HepG2 (cell line): ENCODE measurements around the gene POU2AF3. TPM values are rescaled to one million over a fixed set of nuclear protein-coding genes. Genes with fewer than 3 reads are reported as not detected.

ENCODE experiments used
- ATAC-seq: fragments of 200-7000 bp; cut with Tn5 transposase; 3 replicates; pipeline ENCODE4 v1.9.1; 2020; ENCODE audit warnings: mild to moderate bottlenecking, moderate library complexity
- BruUV-seq: library from RNA; stranded (reverse); fragments of 400-500 nt; replicated peaks from 2 replicates; lab custom pipeline; 2021; lab: Mats Ljungman, UMichigan
- CTCF ChIA-PET: fragments of 300-600 bp; formaldehyde crosslinking; extraction: SDS; loops from one replicate; lab custom pipeline; 2021; ENCODE audit warnings: low total read pairs, inconsistent platforms, low intra/inter-chr PET ratio; lab: Yijun Ruan, JAX
- POLR2A ChIA-PET: fragments of 350-600 bp; sonication (Branson Sonifier 250); formaldehyde crosslinking; loops from one replicate; lab custom pipeline; 2020; ENCODE audit warnings: antibody characterized with exemption, inconsistent platforms; lab: Yijun Ruan, JAX
- DNase-seq: peaks from one replicate; pipeline ENCODE4 v3.0.0-alpha.2; 2015; ENCODE audit warnings: low spot score
- FAIRE-seq: peaks from 3 replicates; lab custom pipeline; 2011; peaks lifted over from hg19 to GRCh38; lab: Jason Lieb, UNC
- H2AFZ ChIP-seq: one replicate; pipeline ENCODE4 v1.6.1; 2011; ENCODE audit warnings: low read length, inconsistent platforms
- H3K27ac ChIP-seq: fragments of 300-600 bp; 3 replicates; pipeline ENCODE4 v1.8.0; 2011; ENCODE audit warnings: mixed run types, mild to moderate bottlenecking, mixed read lengths, low read length, inconsistent platforms; ENCODE audit not compliant: insufficient read depth; ENCODE audit errors: extremely low read length
- H3K27me3 ChIP-seq, 2 experiments: fragments of 200-600 bp in 1 of 2; 2 replicates in 1 of 2; 3 replicates in 1 of 2; pipeline versions ENCODE4 v1.6.0 to v1.8.0; 2011; ENCODE audit warnings: low read length in 2 of 2, mild to moderate bottlenecking in 2 of 2, moderate library complexity in 2 of 2, inconsistent platforms in 1 of 2; ENCODE audit not compliant: insufficient read depth in 2 of 2, control insufficient read depth in 1 of 2
- H3K36me3 ChIP-seq, 2 experiments: fragments of 200-600 bp in 1 of 2; replicated peaks in 1 of 2; 2 replicates in 1 of 2; 3 replicates in 1 of 2; pipeline versions ENCODE4 v1.5.1 to v1.8.0; 2011; ENCODE audit warnings: low read length in 2 of 2, inconsistent platforms in 1 of 2; ENCODE audit not compliant: insufficient read depth in 2 of 2, control insufficient read depth in 1 of 2
- H3K4me1 ChIP-seq: 2 replicates; pipeline ENCODE4 v1.5.1; 2012; ENCODE audit warnings: low read length, inconsistent platforms; ENCODE audit not compliant: insufficient read depth
- H3K4me2 ChIP-seq: 2 replicates; pipeline ENCODE4 v1.6.0; 2011; ENCODE audit warnings: low read depth, low read length, inconsistent platforms
- H3K4me3 ChIP-seq, 3 experiments: fragments of 200-600 bp in 1 of 3; sonication (generic), shearing (Covaris generic) in 1 of 3; replicated peaks in 1 of 3; 2 replicates each; pipeline ENCODE4 v1.5.1; 2011 to 2016; ENCODE audit warnings: low read length in 3 of 3, inconsistent platforms in 2 of 3, low read depth in 2 of 3, mild to moderate bottlenecking in 2 of 3, control low read depth in 1 of 3, mixed read lengths in 1 of 3; ENCODE audit not compliant: insufficient read depth in 1 of 3
- H3K79me2 ChIP-seq: one replicate; pipeline ENCODE4 v1.6.1; 2011; ENCODE audit warnings: low read length, inconsistent platforms; ENCODE audit not compliant: insufficient read depth
- H3K9ac ChIP-seq: 2 replicates; pipeline ENCODE4 v1.6.0; 2011; ENCODE audit warnings: mild to moderate bottlenecking, low read depth, low read length, inconsistent platforms; ENCODE audit not compliant: insufficient read depth
- H3K9me3 ChIP-seq: 2 replicates; pipeline ENCODE4 v1.5.1; 2012; ENCODE audit warnings: mild to moderate bottlenecking, low read length
- H4K20me1 ChIP-seq: 2 replicates; pipeline ENCODE4 v1.6.0; 2011; ENCODE audit warnings: inconsistent platforms, mild to moderate bottlenecking, low read length, moderate library complexity; ENCODE audit not compliant: insufficient read depth
- NFKBIZ ChIP-seq: IDR thresholded peaks from 2 replicates; pipeline ENCODE4 v1.6.1; 2018; ENCODE audit warnings: missing genetic modification reagents, missing compliant biosample characterization
- TIGD3 ChIP-seq: sonication (generic); formaldehyde crosslinking; IDR thresholded peaks from 2 replicates; pipeline ENCODE4 v1.5.1; 2020; ENCODE audit warnings: mild to moderate bottlenecking, missing genetic modification reagents, borderline replicate concordance
- ZKSCAN8 ChIP-seq: IDR thresholded peaks from 2 replicates; pipeline ENCODE4 v1.6.1; 2016; ENCODE audit warnings: borderline replicate concordance, missing genetic modification reagents, missing compliant biosample characterization
- ZNF121 ChIP-seq: sonication (generic); formaldehyde crosslinking; IDR thresholded peaks from 2 replicates; pipeline ENCODE4 v1.5.0; 2020; ENCODE audit warnings: mild to moderate bottlenecking, missing genetic modification reagents
- ZNF672 ChIP-seq: sonication (generic); formaldehyde crosslinking; IDR thresholded peaks from 2 replicates; pipeline ENCODE4 v1.8.1; 2022; ENCODE audit warnings: missing genetic modification reagents
- ZSCAN5A ChIP-seq: sonication (generic); formaldehyde crosslinking; IDR thresholded peaks from 2 replicates; pipeline ENCODE4 v1.8.0; 2022; ENCODE audit warnings: mild to moderate bottlenecking, missing genetic modification reagents, borderline replicate concordance
- WGBS: methylation state at CpG from one replicate; pipeline ENCODE4 v1.1.6; 2017; ENCODE audit warnings: low lambda C conversion rate; 5-methylcytosine and 5-hydroxymethylcytosine counted together
- in situ Hi-C: cut with HindIII; loops from 2 replicates; pipeline ENCODE4 v1.10.0; 2017; ENCODE audit warnings: low pct_unique_long_range_greater_than_20kb; ENCODE audit not compliant: extremely low pct_ligation_motif_present
- intact Hi-C: fragments of 100-400 bp; cut with micrococcal nuclease; formaldehyde crosslinking; loops from one replicate; pipeline ENCODE4 v1.10.0; 2022; ENCODE audit not compliant: unreplicated experiment
- polyA plus RNA-seq, 8 experiments: library from polyadenylated mRNA; depleted of rRNA in 3 of 8; stranded (reverse) in 7 of 8; unstranded in 1 of 8; fragments of >200 nt; fragmentation: Illumina TruSeq in 4 of 8; extraction: Trizol in 4 of 8; gene quantifications; 2 replicates each; pipeline versions ENCODE4 v1.2.1 to v1.2.3, GENCODE V29; 2011 to 2016; ENCODE audit warnings: low read depth in 4 of 8, missing spikeins in 1 of 8, mixed read lengths in 1 of 8; ENCODE audit not compliant: insufficient read depth in 1 of 8
- total RNA-seq, 5 experiments: library from RNA; depleted of rRNA; stranded (reverse); fragments of >200 nt; fragmentation: Illumina TruSeq; extraction: Trizol; gene quantifications; 2 replicates each; pipeline ENCODE4 v1.2.3, GENCODE V29; 2016; ENCODE audit warnings: low read depth in 1 of 5
- TF ChIP-seq, protein P1 (sequence below): sonication (generic); formaldehyde crosslinking; IDR thresholded peaks from 2 replicates; pipeline ENCODE4 v1.4.0; 2020; ENCODE audit warnings: missing genetic modification reagents, borderline replicate concordance
- TF ChIP-seq, protein P2 (sequence below): sonication (generic); formaldehyde crosslinking; IDR thresholded peaks from 2 replicates; pipeline ENCODE4 v1.4.0; 2020; ENCODE audit warnings: missing genetic modification reagents

POU2AF3 gene
- total and polyA plus RNA-seq, 2 of the 13 experiments (the other 11 are each of a cell fraction or from before 2014, with no cell fraction given): 7.8 to 71.2 TPM

DNA sequence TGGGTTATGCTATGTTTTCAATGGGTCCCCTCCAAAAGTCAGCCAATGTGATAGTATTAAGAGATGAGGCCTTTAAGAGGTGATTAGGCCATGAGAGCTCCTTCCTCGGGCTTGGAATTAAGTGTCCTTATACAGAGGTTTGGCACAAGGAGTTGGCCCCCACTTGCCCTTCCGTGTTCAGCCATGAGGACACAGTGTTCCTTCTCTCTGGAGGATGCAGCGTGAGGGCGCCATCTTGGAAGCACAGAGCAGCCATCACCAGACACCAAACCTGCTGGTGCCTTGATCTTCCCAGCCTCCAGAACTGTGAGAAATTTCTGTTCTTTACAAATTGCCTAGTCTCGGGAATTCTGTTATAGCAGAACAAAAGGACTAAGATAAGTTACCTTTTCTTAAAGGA, 26.9 kb downstream of the POU2AF3 start:
- H3K79me2 ChIP-seq: no peaks in the 10 kb centered on the region
- no peak overlapping the region for H3K4me3 ChIP-seq
- no peaks in the 10 kb centered on the region for H3K9me3 ChIP-seq
- intact Hi-C loops: no loop called here
- H3K9ac ChIP-seq: no peak overlapping the region
- H2AFZ ChIP-seq: no peak overlapping the region
- CTCF ChIA-PET: no interaction called here
- in situ Hi-C loops: no loop called here
- no peak for FAIRE-seq
- H3K4me1 ChIP-seq: peaks cover 65% of the 10 kb centered on the region
- H4K20me1 ChIP-seq: no peaks in the 10 kb centered on the region
- no peak overlapping the region for H3K27ac ChIP-seq
- no peaks in the 10 kb centered on the region for H3K27me3 ChIP-seq
- H3K36me3 ChIP-seq: no peaks in the 10 kb centered on the region
- BruUV-seq: no TSS peak
- no peak overlapping the region for H3K4me2 ChIP-seq
- ATAC-seq: no peak
- no peak for DNase-seq
- TF ChIP-seq, protein P1, sequence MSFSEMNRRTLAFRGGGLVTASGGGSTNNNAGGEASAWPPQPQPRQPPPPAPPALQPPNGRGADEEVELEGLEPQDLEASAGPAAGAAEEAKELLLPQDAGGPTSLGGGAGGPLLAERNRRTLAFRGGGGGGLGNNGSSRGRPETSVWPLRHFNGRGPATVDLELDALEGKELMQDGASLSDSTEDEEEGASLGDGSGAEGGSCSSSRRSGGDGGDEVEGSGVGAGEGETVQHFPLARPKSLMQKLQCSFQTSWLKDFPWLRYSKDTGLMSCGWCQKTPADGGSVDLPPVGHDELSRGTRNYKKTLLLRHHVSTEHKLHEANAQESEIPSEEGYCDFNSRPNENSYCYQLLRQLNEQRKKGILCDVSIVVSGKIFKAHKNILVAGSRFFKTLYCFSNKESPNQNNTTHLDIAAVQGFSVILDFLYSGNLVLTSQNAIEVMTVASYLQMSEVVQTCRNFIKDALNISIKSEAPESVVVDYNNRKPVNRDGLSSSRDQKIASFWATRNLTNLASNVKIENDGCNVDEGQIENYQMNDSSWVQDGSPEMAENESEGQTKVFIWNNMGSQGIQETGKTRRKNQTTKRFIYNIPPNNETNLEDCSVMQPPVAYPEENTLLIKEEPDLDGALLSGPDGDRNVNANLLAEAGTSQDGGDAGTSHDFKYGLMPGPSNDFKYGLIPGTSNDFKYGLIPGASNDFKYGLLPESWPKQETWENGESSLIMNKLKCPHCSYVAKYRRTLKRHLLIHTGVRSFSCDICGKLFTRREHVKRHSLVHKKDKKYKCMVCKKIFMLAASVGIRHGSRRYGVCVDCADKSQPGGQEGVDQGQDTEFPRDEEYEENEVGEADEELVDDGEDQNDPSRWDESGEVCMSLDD: no peak
- TF ChIP-seq NFKBIZ (CRISPR knock-in tag): no peak
- TF ChIP-seq, all 625 proteins: peak for 0
- POLR2A ChIA-PET: interaction anchor here (2.4 kb wide), 1 partner anchor 10 kb away, joined by 13 read pairs; no protein-coding TSS in a partner anchor
- 99% methylated on average over 3 of the region's 5 CpGs for WGBS

DNA sequence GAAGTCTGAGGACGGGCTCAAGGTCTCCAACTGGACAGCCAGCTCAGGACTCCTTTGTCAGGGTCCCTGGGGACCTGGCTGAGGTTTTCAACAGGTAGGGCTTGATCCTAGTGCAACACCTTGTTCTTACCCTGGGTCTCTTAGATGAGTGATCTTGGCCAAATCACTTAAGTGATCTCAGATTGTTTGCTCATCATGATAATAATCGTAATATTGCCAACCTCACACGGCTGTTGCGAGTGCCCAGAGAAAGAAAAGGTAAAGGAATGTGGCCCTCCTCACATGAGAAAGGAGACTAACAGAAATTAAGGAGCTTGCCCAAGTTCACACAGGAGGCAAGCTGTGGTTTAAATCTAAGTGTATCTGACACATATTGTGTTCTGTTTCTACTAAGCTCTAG, 28.5 kb downstream of the POU2AF3 start:
- Histone ChIP-seq H3K4me1 (peaks cover 65% of the 10 kb centered on the region), H3K36me3 (no peaks in the 10 kb centered on the region), H3K79me2 (no peaks in the 10 kb centered on the region), H3K27ac (no peak overlapping the region), H3K9me3 (no peaks in the 10 kb centered on the region), H3K4me3 (no peak overlapping the region), H3K27me3 (no peaks in the 10 kb centered on the region), H3K4me2 (no peak overlapping the region), H3K9ac (no peak overlapping the region), H2AFZ (no peak overlapping the region), H4K20me1 (no peaks in the 10 kb centered on the region)
- in situ Hi-C loops (no loop called here), intact Hi-C loops (no loop called here)
- no peak for FAIRE-seq
- ChIA-PET POLR2A (interaction anchor here (2.3 kb wide), 1 partner anchor 9 kb away, joined by 12 read pairs; no protein-coding TSS in a partner anchor), CTCF (no interaction called here)
- BruUV-seq: no TSS peak
- DNase-seq: no peak
- 70% methylated on average over 4 of the region's 4 CpGs for WGBS
- no peak for ATAC-seq
- TF ChIP-seq, protein P2, sequence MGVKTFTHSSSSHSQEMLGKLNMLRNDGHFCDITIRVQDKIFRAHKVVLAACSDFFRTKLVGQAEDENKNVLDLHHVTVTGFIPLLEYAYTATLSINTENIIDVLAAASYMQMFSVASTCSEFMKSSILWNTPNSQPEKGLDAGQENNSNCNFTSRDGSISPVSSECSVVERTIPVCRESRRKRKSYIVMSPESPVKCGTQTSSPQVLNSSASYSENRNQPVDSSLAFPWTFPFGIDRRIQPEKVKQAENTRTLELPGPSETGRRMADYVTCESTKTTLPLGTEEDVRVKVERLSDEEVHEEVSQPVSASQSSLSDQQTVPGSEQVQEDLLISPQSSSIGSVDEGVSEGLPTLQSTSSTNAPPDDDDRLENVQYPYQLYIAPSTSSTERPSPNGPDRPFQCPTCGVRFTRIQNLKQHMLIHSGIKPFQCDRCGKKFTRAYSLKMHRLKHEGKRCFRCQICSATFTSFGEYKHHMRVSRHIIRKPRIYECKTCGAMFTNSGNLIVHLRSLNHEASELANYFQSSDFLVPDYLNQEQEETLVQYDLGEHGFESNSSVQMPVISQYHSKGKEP: no peak
- TF ChIP-seq TIGD3 (CRISPR knock-in tag): no peak
- TF ChIP-seq ZNF121 (CRISPR knock-in tag): no peak
- TF ChIP-seq ZKSCAN8 (CRISPR knock-in tag): no peak
- TF ChIP-seq ZNF672 (CRISPR knock-in tag): no peak
- TF ChIP-seq ZSCAN5A (CRISPR knock-in tag): no peak
